AG04450 (cell line): ENCODE results near the gene BIN1. TPM values are rescaled to one million over a fixed set of nuclear protein-coding genes. Genes with fewer than 3 reads are reported as not detected.
"Not testable (repeated sequence)": the region's sequence is repeated elsewhere in the genome, so short reads cannot be mapped to it uniquely, and the experiment has no call there.

Experiments used
- CTCF ChIA-PET: fragments of 300-600, 350-600 bp; formaldehyde crosslinking; extraction: SDS; loops from one replicate; lab custom pipeline; 2022; ENCODE audit warnings: antibody characterized with exemption, inconsistent platforms; lab: Charles Lee
- POLR2A ChIA-PET: fragments of 350-600 bp; formaldehyde crosslinking; extraction: SDS; loops from one replicate; lab custom pipeline; 2021; ENCODE audit warnings: antibody characterized with exemption, inconsistent platforms; lab: Yijun Ruan, JAX
- DNase-seq: peaks from one replicate; pipeline ENCODE4 v3.0.0-alpha.2; 2011; ENCODE audit warnings: low read depth, low spot score
- H3K27ac ChIP-seq: one replicate; pipeline ENCODE4 v1.5.1; 2012; ENCODE audit warnings: low read depth, low read length, control low read depth
- H3K27me3 ChIP-seq: one replicate; pipeline ENCODE4 v1.6.0; 2012; ENCODE audit warnings: low read length; ENCODE audit not compliant: control insufficient read depth, insufficient read depth
- H3K4me3 ChIP-seq: 2 replicates; pipeline ENCODE4 v1.5.1; 2011; ENCODE audit warnings: mild to moderate bottlenecking, low read depth, low read length, control low read depth
- H3K9me3 ChIP-seq: 2 replicates; pipeline ENCODE4 v1.5.1; 2012; ENCODE audit warnings: low read length; ENCODE audit not compliant: control insufficient read depth, insufficient read depth
- polyA plus RNA-seq: library from polyadenylated mRNA; depleted of rRNA; stranded (reverse); fragments of >200 nt; gene quantifications from 2 replicates; pipeline ENCODE4 v1.2.3, GENCODE V29; 2011
- TF ChIP-seq, protein P1 (sequence below): IDR thresholded peaks from 2 replicates; pipeline ENCODE4 v1.5.1; 2011; ENCODE audit warnings: low read depth, low read length, control low read depth, inconsistent platforms

BIN1 gene
- polyA plus RNA-seq, 1 experiment: 32.4 TPM

DNA sequence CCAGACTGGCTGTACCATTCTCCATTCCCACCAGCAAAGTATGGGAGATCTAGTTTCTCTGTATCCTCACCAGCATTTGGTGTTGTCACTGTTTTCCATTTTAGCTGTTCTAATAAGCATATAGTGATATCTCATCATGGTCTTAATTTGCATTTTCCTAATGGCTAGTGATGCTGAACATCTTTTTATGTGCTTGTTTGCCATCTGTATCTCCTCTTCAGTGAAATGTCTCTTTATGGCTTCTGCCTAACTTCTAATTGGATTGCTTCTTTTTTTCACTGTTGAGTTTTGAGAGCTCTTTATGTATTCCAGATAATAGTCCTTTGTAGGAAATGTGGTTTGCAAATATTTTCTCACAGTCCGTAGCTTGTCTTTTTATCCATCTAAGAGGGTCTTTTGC lies 18.9 kb upstream of the BIN1 start:
- Histone ChIP-seq H3K27me3 (peaks cover 10% of the 10 kb centered on the region), H3K9me3 (peaks cover 11% of the 10 kb centered on the region), H3K4me3 (no peak overlapping the region), H3K27ac (no peak overlapping the region)
- TF ChIP-seq, protein P1, sequence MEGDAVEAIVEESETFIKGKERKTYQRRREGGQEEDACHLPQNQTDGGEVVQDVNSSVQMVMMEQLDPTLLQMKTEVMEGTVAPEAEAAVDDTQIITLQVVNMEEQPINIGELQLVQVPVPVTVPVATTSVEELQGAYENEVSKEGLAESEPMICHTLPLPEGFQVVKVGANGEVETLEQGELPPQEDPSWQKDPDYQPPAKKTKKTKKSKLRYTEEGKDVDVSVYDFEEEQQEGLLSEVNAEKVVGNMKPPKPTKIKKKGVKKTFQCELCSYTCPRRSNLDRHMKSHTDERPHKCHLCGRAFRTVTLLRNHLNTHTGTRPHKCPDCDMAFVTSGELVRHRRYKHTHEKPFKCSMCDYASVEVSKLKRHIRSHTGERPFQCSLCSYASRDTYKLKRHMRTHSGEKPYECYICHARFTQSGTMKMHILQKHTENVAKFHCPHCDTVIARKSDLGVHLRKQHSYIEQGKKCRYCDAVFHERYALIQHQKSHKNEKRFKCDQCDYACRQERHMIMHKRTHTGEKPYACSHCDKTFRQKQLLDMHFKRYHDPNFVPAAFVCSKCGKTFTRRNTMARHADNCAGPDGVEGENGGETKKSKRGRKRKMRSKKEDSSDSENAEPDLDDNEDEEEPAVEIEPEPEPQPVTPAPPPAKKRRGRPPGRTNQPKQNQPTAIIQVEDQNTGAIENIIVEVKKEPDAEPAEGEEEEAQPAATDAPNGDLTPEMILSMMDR: no peak
- POLR2A ChIA-PET: no interaction called here
- CTCF ChIA-PET: no interaction called here
- DNase-seq: no peak

DNA sequence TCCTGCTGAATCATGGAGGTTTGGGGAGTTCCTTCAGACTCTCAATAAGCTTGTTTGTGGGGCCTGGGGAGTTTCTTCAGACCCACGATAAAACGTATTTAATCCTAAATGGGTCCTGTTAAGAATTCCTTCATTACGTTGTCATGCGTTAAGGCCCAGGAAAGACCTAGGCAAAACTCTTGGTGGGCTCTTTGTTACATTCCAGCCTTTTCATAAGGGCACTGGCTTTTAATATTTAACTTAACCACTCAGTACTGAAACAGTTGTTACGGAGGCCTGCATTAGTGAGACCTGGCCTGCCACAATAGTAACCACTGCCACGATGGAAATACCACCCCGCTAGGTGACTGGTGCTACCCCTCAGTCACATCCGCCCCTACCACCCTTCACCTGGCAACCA lies 17.5 kb upstream of the BIN1 start:
- no peak for DNase-seq
- H3K27me3 ChIP-seq: peaks cover 10% of the 10 kb centered on the region
- H3K27ac ChIP-seq: no peak overlapping the region
- no peak overlapping the region for H3K4me3 ChIP-seq
- CTCF ChIA-PET: no interaction called here
- POLR2A ChIA-PET: no interaction called here
- H3K9me3 ChIP-seq: peaks cover 11% of the 10 kb centered on the region
- TF ChIP-seq, protein P1: no peak

DNA sequence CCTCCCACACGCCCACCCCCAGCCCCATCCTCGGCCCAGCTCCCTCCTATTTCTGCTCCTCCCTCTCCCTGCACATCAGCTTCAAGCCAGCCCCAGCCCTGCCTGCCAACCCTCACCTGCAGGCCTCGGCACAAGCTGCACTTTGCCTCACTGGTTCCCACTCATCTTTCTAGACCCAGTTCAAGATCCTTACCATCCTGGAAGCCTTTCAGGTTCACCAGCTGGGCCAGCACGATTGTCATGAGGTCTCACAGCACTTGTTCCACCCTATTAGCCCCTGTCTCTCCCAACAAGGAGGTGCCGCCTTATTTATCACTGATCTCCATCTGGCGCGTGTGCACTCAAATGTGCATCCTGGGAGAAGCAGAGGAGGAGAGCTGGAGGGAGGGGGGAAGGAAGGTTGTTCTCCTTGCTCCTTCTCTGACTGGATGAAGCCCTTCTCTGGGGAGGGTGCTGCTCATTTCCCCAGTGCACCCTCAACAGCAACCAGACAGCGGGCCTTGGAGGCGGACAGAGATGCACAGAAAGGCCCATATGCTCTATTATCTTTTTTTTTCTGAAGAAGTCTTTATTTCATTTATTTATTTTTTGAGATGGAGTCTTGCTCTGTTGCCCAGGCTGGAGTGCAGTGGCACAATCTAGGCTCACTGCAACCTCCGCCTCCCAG lies 15.5 kb upstream of the BIN1 start:
- DNase-seq: no peak
- TF ChIP-seq, protein P1: no peak
- POLR2A ChIA-PET: no interaction called here
- peaks cover 12% of the 10 kb centered on the region for H3K27me3 ChIP-seq
- no peak overlapping the region for H3K4me3 ChIP-seq
- CTCF ChIA-PET: no interaction called here
- no peak overlapping the region for H3K27ac ChIP-seq
- H3K9me3 ChIP-seq: peaks cover 11% of the 10 kb centered on the region

DNA sequence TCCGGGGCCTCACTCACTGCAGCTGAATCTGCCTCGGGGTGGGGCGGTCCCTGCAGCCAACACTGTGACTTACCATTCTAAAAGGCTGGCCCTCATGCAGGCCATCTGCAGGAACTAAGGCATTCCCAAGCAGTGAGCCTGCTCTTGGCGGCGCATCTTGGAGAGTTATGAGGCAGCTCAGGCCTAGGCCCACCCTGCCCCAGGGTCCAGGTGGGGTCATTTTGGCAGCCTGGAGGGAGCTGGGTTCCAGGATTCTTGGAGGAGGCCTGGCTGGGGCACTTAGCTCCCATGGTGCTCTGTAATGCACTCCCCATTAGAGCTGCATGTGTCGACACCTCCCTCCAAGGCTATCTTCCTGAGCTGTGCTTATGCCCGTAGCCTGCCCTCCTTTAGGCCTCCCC lies 14.8 kb upstream of the BIN1 start:
- Histone ChIP-seq H3K27ac (no peak overlapping the region), H3K4me3 (no peak overlapping the region), H3K27me3 (peaks cover 7% of the 10 kb centered on the region), H3K9me3 (peaks cover 11% of the 10 kb centered on the region)
- no peak for DNase-seq
- TF ChIP-seq, protein P1: no peak
- ChIA-PET CTCF (no interaction called here), POLR2A (no interaction called here)

DNA sequence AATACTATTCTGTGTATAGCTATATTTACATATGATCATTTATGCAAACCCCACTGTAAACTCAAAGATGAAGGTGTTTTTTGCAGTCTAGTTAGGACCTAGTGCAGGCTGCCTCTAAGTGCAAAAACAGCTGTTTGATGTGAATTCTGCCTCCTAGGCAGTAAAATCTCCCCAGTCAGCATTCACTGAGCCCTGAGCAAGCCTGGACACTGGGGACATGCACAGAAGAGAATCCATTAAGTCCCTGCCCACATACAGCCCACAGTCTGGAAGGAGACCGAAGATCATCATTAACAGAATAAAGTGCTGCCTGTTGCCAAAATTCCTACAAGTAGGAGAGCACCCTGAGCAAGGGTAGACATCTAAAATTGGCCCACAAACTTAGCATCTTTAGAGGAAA lies 14.4 kb upstream of the BIN1 start:
- Histone ChIP-seq H3K9me3 (peaks cover 11% of the 10 kb centered on the region), H3K27ac (no peak overlapping the region), H3K4me3 (no peak overlapping the region), H3K27me3 (peaks cover 5% of the 10 kb centered on the region)
- ChIA-PET CTCF (no interaction called here), POLR2A (no interaction called here)
- no peak for DNase-seq
- TF ChIP-seq, protein P1: no peak

DNA sequence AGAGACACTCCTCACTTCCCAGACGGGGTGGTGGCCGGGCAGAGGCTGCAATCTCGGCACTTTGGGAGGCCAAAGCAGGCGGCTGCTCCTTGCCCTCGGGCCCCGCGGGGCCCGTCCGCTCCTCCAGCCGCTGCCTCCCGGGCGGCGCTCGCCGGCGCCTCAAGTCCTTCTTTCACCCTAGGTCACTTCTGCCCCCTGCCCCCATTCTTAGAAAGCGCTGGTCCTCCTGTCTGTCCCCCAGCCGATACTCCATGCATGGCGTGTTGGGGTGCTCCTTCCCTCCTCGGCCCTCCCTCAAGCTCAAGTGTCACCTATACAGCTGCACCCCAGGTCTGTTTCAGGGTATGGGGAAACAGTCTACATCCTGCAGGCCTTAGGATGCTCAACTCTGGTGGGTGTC lies 13.5 kb upstream of the BIN1 start:
- H3K4me3 ChIP-seq, DNase-seq, CTCF ChIA-PET, H3K27me3 ChIP-seq, POLR2A ChIA-PET, H3K27ac ChIP-seq: not testable (repeated sequence)
- peaks cover 11% of the 10 kb centered on the region for H3K9me3 ChIP-seq
